ENCODE measurements around the gene CES3.
A peak's percentile ranks its signal among the peaks of the same experiment; 100 is the strongest.
"Not testable (repeated sequence)": the region's sequence is repeated elsewhere in the genome, so short reads cannot be mapped to it uniquely, and the experiment has no call there.

Gene CES3

DNA sequence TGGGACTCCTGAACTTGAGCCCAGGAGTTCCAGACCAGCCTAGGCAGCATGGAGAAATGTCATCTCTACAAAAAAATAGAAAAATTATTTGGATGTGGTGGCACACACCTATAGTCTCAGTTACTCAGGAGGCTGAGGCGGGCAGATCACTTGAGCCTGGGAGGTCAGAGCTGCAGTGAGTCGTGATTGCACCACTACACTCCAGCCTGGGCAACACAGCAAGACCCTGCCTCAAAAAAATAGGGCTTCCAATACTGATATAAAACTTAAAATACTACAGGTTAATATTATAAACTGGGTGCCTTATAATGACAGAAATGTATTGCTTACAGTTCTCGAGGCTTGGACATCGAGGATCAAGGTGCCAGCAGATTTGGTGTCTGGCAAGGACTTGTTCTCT lies 15.1 kb upstream of the CES3 start:
- DNase-seq (ENCODE audit: low read depth in 3 of 3), result no peak

DNA sequence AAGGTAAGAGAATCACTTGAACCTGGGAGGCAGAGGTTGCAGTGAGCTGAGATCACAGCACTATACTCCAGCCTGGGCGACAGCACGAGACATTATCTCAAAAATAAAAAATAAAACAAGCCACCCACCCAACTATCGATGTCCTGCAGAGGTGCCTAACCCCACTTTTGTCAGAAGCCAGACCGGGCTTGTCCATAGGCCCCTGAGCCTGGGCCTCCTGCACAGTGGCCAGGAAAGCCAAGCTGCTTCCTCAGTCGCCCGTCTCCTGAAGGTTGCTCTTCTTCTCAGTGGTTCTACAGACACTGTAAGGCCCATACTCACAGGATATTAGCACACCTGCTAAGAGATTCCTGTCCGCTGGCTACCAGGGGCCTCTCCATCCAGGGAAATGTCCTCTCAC lies 14.5 kb upstream of the CES3 start:
- no peak for DNase-seq (ENCODE audit: low read depth in 3 of 3)

DNA sequence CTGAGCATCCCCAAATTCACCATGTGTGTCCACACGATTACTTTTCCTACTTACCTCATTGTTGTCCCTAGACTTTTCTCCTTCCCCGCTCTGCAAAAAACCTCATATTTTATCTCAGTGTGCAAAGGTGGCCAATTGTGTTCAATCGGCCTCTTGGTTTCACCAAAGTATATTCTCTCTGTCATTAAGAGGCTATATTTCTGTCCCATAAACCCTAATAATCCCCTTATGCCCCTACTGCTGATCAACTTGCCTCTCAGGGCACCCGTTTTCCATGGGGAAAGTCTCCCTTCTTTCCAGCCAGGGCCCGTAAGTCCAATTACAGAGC lies 14.1 kb upstream of the CES3 start:
- no peak for DNase-seq (ENCODE audit: low read depth in 3 of 3)

DNA sequence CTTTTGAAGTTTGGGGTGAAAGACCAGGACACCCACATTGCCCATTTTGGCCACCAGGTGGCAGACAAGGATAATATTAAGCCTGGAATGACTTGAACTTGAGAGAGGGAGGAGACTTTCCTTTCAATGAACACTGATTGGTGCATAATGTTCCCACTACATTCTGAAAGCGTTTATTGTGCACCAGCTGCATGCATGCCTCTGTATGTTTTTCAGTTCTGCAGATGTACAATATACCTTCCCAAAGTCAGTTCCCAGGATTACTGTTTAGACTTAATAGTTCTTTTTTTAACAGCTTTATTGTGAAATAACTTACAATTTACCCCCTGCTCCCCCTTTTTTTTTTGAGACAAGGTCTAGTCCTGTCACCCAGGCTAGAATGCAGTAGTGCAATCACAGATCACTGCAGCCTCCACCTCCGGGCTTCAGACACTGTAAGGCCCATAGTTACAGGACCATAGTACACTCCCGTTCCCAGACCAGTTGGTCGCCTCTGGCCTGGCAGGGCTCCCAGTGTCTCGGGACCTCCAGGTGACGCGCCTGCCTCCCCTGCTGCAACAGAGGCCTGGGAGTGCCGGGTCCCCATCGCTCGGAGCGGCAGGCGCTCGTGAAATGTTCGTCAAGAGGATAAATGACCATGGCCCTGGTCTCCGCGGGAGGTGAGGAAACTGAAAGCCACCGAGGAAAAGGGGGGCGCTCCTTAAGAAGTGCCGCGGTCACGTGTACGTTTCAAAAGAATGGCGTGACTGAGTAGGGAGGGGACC lies 13.6 kb upstream of the CES3 start:
- DNase-seq (ENCODE audit: low read depth in 3 of 3), result peak; percentile 62 to 79 (median 71)

DNA sequence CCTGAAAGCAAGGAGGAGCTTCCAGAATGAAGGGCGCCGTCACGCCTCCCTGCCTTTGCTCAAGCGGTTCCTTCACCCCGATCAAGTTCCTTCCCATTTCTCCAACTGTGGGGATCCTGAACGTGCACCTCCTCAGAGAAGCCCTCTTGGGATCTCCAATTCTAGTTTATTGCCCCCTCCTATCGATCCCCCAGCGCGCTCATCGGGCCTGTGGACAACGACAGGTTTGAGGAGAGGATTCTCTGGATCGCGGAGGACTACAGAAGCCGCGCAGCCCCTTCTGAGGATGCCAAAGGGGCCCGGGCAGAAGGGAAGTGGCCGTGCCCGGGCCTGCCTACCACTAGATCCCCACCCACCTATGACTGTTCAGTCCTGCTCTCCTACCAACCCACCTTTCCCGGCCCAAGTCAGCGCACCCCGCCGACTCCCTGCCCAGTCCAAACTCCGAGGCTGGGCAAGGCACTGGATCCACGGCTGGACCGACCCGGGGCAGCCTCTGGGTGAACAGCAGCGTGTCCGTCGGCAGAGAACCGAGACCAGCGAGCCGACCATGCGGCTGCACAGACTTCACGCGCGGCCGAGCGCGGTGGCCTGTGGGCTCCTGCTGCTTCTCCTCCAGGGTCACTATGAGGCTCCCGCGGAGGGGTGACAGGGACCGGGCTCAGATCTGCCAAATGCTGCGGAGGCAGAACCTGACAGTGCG lies 12.8 kb upstream of the CES3 start:
- no peak for DNase-seq (ENCODE audit: low read depth in 3 of 3)

DNA sequence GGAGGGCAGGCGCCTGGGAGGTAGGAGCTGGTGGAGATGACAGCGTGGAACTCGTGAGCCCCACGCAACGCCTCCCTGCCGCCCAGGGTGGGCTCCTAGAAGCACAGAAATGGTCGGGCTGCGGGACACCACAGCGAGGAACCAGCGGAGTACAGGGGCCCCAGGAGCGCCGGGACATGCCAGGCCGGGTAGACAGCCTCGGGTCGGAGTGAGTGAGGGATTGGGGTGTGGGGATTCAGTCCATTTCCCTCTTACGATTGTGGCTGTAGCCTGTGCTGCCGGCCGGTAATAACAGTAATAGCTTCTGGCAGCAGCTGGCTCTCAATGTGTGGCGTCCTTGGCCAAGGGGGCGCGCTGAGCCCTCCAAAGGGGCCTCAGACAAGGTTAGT lies 12.2 kb upstream of the CES3 start:
- DNase-seq (ENCODE audit: low read depth in 3 of 3), result no peak

DNA sequence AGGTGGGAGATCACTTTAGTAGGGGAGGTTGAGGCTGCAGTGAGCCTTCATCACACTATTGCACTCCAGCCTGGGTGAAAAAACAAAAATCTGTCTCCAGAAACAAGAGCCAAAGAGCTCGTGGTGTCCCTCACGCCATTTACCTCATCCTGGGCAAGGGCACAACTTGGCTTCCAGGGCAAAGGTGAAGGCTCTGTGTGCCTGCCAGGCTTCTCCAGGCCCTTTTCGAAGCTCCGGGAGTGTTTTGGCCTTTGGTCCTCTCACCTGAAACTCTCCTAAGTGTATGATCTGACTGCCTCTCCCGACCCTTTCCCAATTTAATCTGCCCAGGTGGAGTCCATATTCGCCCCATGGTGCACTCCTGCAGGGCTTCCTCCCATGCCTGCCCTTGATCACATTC lies 11.6 kb upstream of the CES3 start:
- DNase-seq (ENCODE audit: low read depth in 3 of 3), result no peak

DNA sequence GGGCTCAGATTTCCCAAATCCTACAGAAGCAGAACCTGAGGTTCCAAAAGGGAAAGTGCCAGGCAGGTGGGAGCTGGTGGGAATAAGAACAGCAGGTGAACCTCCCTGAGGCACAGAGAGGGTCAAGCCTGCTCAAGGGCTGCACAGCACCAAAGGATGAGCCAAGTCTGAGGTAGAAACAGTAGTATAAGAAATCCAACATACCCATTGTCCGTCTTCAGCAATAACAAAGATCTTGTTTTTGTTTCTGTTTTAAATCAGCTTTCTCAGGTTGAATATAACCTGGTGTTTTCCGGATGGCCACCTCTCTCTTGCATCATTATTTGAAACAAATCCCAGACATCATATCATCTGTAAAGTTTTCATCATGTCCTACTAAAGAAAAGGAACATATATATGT lies 10.6 kb upstream of the CES3 start:
- no peak for DNase-seq (ENCODE audit: low read depth in 3 of 3)

DNA sequence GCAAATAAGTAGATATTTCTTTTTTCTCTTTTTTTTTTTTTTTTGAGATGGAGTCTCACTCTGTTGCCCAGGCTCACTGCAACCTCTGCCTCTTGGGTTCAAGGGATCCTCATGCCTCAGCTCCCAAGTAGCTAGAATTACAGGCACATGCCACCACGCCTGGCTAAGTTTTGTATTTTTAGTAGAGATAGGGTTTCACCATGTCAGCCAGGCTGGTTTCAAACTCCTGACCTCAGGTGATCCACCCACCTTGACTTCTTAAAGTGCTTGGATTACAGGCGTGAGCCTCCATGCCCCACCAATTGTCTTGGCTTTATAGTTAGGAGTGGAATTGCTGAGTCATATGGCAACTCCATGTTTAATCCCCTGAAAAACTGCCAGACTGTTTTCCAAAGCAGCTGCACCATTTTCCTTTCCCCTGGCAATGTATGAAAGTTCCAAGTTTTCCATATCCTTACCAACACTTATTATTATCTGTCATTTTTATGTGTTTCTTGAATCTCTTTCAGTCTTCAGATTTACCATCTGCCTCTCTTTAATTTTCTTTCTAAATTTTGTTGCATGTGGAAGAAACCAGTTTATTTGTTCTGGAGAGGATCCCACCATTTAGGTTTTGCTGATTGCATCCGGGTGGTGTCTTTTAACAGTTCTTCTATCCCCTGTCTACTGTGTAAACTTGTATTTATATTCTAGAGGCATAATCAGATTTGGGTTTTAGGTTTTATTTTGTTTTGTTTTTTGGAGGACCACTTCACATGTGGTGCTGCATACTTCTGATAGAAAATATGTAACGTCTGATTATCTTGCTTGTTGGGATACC lies 9.9 kb upstream of the CES3 start:
- no peak for DNase-seq (ENCODE audit: low read depth in 3 of 3)

DNA sequence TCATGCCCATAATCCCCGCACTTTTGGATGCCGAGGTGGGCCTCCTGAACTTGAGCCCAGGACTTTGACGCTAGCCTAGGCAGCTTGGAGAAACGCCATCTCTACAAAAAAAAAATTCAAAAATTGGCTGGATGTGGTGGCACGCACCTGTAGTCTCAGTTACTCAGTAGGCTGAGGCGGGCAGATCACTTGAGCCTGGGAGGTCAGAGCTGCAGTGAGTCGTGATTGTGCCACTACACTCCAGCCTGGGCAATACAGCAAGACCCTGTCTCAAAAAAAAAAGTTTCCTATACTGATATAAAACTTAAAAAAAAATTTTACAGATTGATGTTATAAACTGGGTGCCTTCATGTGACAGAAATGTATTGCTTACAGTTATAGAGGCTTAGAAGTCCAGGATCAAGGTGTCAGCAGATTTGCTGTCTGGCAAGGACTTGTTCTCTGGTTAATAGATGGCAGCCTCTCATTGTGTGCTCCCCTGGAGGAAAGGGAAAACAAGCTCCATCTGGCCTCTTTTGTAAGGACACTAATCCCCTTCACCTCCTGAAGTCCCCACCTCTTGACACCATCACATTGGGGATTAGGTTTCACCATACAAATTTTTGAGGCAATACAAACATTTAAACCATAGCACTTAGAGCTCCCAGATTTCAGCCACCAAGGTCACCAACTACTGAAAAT lies 8.5 kb upstream of the CES3 start:
- DNase-seq (ENCODE audit: low read depth in 3 of 3), result no peak

DNA sequence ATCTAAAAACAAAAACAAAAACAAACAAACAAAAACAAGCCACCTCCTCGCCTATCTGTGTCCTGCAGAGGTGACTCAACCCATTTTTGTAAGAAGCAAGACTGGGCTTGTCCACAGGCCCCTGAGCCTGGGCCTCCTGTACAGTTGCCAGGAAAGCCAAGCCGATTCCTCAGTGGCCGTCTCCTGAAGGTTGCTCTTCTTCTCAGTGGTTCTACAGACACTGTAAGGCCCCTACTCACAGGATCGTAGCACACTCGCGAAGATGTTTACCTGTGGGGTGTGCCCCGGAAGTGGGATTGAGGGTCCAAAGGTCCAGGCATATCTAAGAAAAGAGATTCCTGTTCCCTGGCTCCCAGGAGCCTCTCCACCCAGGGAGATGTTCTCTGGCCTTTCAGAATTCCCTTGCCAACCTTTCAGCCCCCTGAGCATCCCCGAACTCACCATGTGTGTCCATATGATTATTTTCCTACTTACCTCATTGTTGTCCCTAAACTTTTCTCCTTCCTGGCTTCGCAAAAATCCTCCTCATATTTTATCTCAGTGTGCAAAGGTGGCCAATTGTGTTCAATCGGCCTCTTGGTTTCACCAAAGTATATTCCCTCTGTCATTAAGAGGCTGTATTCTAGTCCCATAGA lies 7.5 kb upstream of the CES3 start:
- DNase-seq (ENCODE audit: low read depth in 3 of 3), result no peak

DNA sequence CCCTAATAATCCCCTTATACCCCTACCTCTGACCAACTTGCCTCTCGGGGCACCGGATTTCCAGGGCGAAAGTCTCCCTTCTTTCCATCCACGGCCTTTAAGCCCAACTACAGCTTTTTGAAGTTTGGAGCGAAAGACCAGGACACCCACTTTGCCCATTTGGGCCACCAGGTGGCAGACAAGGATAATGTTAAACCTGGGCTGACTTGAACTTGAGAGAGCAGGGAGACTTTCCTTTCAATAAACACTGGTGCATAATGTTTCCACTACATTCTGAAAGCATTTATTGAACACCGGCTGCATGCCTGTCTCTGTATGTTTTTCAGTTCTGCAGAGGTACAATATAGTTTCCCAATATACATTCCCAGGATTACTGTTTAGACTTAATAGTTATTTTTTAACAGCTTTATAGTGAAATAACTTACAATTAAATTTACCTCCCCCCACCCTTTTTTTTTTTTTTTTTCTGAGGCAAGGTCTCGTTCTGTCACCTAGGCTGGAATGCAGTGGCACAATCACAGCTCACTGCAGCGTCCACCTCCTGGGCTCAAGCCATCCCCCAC lies 6.9 kb upstream of the CES3 start:
- peak; percentile 50 to 65 (median 59) for DNase-seq (ENCODE audit: low read depth in 3 of 3)

DNA sequence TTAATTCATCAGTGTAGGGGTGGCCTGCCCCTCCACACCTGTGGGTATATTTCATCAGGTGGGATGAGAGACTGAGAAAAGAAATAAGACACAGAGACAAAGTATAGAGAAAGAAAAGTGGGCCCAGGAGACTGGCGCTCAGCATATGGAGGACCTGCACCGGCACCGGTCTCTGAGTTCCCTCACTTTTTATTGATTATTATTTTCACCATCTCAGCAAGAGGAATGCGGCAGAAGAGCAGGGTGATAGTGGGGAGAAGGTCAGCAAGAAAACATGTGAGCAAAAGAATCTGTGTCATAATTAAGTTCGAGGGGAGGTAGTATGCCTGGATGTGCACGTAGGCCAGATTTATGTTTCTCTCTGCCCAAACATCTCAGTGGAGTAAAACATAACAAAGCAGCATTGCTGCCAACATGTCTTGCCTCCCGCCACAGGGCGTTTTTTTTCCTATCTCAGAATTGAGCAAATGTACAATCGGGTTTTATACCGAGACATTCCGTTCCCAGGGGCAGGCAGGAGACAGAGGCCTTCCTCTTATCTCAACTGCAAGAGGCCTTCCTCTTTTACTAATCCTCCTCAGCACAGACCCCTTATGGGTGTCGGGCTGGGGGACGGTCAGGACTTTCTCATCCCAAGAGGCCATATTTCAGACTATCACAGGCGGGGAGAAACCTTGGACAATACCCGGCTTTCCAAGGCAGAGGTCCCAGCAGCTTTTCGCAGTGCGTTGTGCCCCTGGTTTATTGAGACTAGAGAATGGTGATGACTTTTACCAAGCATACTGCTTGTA lies 5.5 kb upstream of the CES3 start:
- DNase-seq (ENCODE audit: low read depth in 3 of 3), result not testable (repeated sequence)

DNA sequence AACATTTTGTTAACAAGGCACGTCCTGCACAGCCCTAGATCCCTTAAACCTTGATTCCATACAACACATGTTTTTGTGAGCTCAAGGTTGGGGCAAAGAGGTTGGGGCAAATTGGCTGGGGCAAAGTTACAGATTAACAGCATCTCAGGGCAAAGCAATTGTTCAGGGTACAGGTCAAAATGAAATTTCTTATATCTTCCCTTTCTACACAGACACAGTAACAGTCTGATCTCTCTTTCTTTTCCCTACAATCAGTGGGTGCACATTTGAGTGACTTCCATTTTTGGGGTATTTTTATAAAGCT lies 5.0 kb upstream of the CES3 start:
- not testable (repeated sequence) for DNase-seq (ENCODE audit: low read depth in 3 of 3)

DNA sequence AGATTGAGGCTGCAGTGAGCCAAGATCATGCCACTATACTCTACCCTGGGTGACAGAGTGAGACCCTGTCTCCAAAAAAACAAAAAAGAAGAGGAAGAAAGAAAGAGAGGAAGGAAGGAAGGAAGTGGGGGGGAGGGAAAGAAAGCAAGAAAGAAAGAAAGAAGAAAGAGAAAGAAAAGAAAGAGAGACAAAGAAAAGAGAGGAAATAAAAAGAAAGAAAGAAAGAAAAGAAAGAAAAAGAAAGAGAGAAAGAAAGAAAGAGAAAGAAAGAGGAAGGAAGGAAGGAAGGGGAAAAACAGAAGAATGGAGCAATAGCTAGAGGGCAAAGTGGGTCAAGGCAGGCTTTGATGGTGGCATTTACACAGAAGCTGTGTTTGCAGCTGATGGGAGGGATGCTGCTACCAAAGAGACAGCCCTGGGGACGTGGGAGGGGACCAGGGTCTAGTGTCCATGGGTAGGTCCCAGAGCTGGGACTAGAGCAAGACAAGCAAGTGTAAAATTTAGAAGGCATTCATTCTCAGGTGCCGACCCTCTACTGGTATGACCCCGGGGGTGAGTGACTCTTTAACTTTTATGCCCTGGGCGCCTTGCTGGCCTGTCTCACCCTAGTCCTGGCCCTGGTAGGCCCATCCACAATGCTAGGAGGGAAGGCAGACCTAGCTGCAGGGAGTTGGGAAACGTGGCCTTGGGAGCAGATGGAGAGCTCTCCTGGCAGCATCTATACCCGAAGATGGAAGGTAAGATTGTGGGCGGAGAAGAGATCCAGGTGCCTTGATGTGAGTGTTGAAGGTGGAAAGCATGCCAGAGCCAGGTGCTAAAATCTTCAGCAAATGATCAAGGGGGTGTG lies 2.0 kb upstream of the CES3 start:
- no peak for DNase-seq (ENCODE audit: low read depth in 3 of 3)

DNA sequence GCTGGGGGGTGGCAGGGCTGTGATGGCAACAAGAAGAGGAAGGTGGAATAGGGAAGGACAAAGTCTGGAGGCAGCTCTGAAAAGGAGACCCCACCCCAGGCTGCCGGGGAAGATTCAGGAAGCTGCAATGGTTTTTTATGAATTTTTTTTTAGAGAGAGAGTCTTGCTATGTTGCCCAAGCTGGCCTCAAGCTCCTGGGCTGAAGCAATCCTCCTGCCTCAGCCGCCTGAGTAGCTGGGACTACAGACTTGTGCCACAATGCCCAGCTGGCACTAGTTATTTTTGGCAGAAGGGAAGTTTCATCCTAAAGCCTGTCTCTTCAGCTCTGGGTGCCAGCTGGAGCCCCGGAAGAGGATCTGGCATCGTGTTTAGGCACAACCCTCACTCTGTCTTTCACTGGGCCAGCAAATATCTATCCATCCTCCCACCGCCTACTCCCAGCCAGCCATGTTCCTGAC lies 1.3 kb upstream of the CES3 start:
- no peak for DNase-seq (ENCODE audit: low read depth in 3 of 3)

DNA sequence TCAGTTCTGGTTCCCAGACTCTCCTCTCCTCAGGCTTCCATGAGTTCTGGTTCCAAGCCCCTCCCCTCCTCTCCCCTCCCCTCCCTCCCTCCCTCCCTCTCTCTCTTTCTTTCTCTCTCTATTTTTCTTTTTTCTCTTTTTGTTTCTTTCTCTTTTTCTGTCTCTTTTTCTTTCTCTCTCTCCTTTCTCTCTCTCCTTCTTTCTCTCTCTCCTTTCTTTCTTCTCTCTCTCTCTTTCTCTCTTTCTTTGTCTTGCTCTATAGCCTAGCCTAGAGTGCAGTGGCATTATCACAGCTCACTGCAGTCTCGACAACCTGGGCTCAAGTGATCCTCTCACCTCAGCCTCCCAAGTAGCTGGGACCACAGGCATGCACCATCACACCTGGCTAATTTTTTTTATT lies 796 bp upstream of the CES3 start:
- no peak for DNase-seq (ENCODE audit: low read depth in 3 of 3)

DNA sequence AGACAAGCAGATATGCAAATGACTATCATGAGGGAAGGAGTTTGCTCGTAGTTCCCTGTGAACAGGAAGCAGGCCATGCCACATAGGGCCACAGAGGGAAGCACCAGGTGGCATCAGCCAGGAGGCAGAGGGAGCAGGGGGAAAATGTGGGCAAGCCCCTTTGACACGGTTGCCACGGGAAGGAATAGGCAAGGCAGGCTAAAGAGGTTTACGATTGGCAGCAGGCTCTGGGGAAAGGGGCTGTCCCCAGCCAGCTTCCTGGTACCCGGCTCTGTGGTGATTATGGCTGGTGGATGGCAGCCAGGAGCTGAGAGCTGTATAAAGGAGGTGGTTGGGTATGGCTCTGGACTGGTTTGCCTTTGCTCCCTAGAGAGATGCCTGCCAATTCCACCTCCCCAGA lies 848 bp downstream of the CES3 start:
- no peak for DNase-seq (ENCODE audit: low read depth in 3 of 3)

DNA sequence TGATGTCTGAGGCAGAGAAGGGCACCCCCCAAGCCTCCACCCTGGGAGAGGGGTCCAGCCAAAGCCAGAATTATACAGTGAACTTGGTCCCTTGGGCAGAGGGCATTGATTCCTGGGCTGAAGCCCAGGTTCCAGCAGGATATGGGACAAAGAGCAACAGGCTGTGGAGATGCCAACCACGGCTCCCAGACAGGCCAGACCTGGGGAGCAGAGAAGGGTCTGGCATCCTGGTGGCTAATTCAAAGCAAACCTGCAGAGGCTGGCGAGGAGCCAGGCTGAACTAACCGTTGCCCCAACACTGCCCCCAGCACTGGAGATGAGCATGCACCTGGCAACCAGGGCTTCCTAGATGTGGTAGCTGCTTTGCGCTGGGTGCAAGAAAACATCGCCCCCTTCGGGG lies 3.0 kb downstream of the CES3 start:
- no peak for DNase-seq (ENCODE audit: low read depth in 3 of 3)

DNA sequence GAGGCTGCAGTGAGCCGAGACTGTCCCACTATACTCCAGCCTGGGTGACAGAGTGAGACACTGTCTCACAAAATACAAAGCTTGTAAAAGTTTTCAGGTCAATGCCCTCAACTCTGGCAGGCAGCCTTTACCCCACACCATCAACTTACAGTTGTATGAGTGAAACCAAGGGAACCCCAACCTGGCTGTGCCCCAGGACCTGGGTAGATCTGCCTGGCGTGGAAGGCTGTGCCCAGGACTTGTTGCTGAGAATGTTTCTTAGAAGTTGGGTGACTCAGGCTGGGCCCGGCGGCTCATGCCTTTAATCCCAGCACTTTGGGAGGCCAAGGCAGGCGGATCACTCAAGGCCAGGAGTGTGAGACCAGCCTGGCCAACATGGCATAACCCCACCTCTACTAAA lies 7.8 kb downstream of the CES3 start:
- no peak for DNase-seq (ENCODE audit: low read depth in 3 of 3)

Measured in stimulated activated CD4-positive, alpha-beta T cell treated with anti-CD3 and anti-CD28 coated beads, TNF-alpha, amount 100 ng/mL, for 4 hours (primary cell).